Peyer's patch (tissue), 4 donors: ENCODE data around the gene ITGA7.

ENCODE experiments used
- CTCF ChIP-seq, 6 experiments: fragments of 450-650 bp in 4 of 6; fragments of 200-600 bp in 2 of 6; sonication (generic) in 1 of 6; IDR thresholded peaks; one replicate each; pipeline ENCODE4 v1.5.1; 2017 to 2019; ENCODE audit warnings: antibody characterized with exemption in 6 of 6, mild to moderate bottlenecking in 3 of 6, moderate library complexity in 1 of 6
- POLR2A ChIP-seq, 2 donors: fragments of 450-650 bp; IDR thresholded peaks; one replicate each; pipeline ENCODE4 v1.5.1; 2017; ENCODE audit warnings: antibody characterized with exemption in 2 of 2, mild to moderate bottlenecking in 2 of 2, moderate library complexity in 2 of 2

DNA sequence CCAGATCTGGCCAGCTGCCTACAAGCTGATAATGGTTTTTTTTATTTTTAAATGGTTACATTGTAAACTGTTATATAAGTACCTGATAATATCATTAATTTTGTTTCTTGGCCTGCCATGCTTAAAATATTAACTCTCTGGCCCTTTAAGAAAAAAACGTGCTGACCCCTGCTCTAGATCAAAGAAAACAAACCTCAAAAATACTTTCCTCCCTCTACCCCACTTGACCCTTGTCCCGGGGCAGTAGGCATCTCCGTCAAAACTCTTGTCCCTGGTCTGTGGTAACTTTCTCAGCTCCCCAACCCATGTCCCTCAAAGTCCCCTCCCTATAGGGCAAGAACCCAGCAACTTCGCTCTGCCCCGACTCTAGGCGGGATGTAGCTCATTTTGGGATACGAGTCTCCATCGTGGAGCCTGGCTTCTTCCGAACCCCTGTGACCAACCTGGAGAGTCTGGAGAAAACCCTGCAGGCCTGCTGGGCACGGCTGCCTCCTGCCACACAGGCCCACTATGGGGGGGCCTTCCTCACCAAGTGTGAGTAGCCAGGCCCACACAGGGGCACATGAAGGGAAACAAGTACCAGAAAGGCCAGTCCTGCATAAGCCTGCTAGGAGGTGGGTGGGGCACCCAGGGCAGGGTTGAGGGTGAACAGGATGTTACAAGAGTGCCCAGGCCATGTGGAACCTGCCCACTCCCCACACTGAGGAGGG, 16.0 kb upstream of the ITGA7 start:
- TF ChIP-seq POLR2A (IDR thresholded peaks at IDR 0.05): no peak
- TF ChIP-seq CTCF (IDR thresholded peaks at IDR 0.05): no peak
